ENCODE data around the gene BDKRB2. TPM values are rescaled to one million over a fixed set of nuclear protein-coding genes. Genes with fewer than 3 reads are reported as not detected.

The BDKRB2 gene
- total and polyA plus RNA-seq, 2 of the 8 experiments (the other 6 are each of a cell fraction or from before 2014, with no cell fraction given) = 0.13 to 0.21 TPM

DNA sequence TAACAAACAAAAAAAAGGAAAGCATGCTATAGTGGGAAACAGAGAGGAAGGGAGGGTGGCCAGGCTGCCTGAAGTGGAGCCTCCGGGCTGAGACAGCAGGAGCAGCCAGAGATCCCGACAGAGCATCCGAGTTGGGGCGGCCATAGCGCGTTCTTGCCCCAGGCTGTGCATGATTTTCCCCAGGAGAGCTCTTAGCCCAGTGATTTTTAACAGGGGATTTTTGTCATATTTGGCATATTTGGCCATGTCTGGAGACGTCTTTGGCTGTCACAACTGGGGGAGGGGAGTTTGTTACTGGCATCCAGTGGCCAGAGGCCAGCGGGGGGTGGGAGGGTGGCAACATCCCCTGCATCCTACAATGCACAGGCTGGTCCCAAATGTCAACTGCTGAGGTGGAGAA lies 74.9 kb downstream of the BDKRB2 start (continued):
- no peak for TF ChIP-seq JUND (IDR thresholded peaks at IDR 0.05; ENCODE audit: low read length)
- TF ChIP-seq, protein P1, sequence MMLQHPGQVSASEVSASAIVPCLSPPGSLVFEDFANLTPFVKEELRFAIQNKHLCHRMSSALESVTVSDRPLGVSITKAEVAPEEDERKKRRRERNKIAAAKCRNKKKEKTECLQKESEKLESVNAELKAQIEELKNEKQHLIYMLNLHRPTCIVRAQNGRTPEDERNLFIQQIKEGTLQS (IDR thresholded peaks at IDR 0.05; ENCODE audit: insufficient read depth, low read depth, low read length) = no peak
- TF ChIP-seq TAF7 (optimal IDR thresholded peaks at IDR 0.05; ENCODE audit: borderline replicate concordance, low read depth, low read length) = no peak

All from H1 (cell line).